GM12878 (cell line): ENCODE measurements around the gene NOD2. TPM values are rescaled to one million over a fixed set of nuclear protein-coding genes. Genes with fewer than 3 reads are reported as not detected.

ENCODE experiments used
- CBX3 ChIP-seq: fragments of 200-600 bp; sonication (generic); IDR thresholded peaks from 2 replicates; pipeline ENCODE4 v1.6.1; 2016; ENCODE audit warnings: low read depth, borderline replicate concordance
- FOXK2 ChIP-seq: fragments of 450-650 bp; IDR thresholded peaks from 2 replicates; pipeline ENCODE4 v1.6.1; 2017; ENCODE audit warnings: mild to moderate bottlenecking, moderate library complexity
- HDGF ChIP-seq: fragments of 450-650 bp; IDR thresholded peaks from 2 replicates; pipeline ENCODE4 v1.6.1; 2016; ENCODE audit warnings: antibody characterized with exemption
- IKZF1 ChIP-seq: fragments of 450-650 bp; conservative IDR thresholded peaks from 2 replicates; pipeline ENCODE4 v1.6.1; 2017; ENCODE audit warnings: antibody characterized with exemption, mild to moderate bottlenecking
- KLF5 ChIP-seq: fragments of 450-650 bp; IDR thresholded peaks from 2 replicates; pipeline ENCODE4 v1.6.1; 2014; ENCODE audit warnings: mild to moderate bottlenecking; ENCODE audit not compliant: partially characterized antibody
- MEF2B ChIP-seq: fragments of 450-650 bp; IDR thresholded peaks from 2 replicates; pipeline ENCODE4 v1.6.1; 2018; ENCODE audit warnings: mild to moderate bottlenecking, moderate library complexity; ENCODE audit not compliant: partially characterized antibody, poor library complexity, severe bottlenecking
- MTA3 ChIP-seq: IDR thresholded peaks from 2 replicates; pipeline ENCODE4 v1.6.1; 2012; ENCODE audit warnings: low read length, inconsistent platforms, borderline replicate concordance
- PAX5 ChIP-seq: IDR thresholded peaks from 2 replicates; pipeline ENCODE4 v1.6.1; 2011; ENCODE audit warnings: low read depth, low read length, borderline replicate concordance
- PAX8 ChIP-seq: fragments of 450-650 bp; IDR thresholded peaks from 2 replicates; pipeline ENCODE4 v1.6.1; 2017; ENCODE audit warnings: mild to moderate bottlenecking, moderate library complexity
- RFX5 ChIP-seq: IDR thresholded peaks from 2 replicates; pipeline ENCODE4 v1.6.1; 2011; ENCODE audit warnings: low read depth, low read length, improper control_type of control experiment
- SP1 ChIP-seq: IDR thresholded peaks from one replicate; pipeline ENCODE4 v1.6.1; 2011; ENCODE audit warnings: low read depth, low read length
- SREBF1 ChIP-seq: IDR thresholded peaks from 2 replicates; pipeline ENCODE4 v1.6.1; 2012; ENCODE audit warnings: mild to moderate bottlenecking, low read length
- SREBF2 ChIP-seq: IDR thresholded peaks from 2 replicates; pipeline ENCODE4 v1.6.1; 2012; ENCODE audit warnings: mild to moderate bottlenecking, low read length
- STAT1 ChIP-seq: fragments of 450-650 bp; conservative IDR thresholded peaks from 2 replicates; pipeline ENCODE4 v1.6.1; 2014; ENCODE audit warnings: antibody characterized with exemption, mild to moderate bottlenecking
- ZNF217 ChIP-seq: fragments of 450-650 bp; IDR thresholded peaks from 2 replicates; pipeline ENCODE4 v1.6.1; 2017; ENCODE audit warnings: antibody characterized with exemption, mild to moderate bottlenecking
- ZZZ3 ChIP-seq: IDR thresholded peaks from 2 replicates; pipeline ENCODE4 v1.6.1; 2011; ENCODE audit warnings: low read depth; ENCODE audit not compliant: control insufficient read depth, insufficient read length
- polyA plus RNA-seq, 11 experiments: library from polyadenylated mRNA; depleted of rRNA in 4 of 11; unstranded in 6 of 11; stranded (reverse) in 5 of 11; fragments of >200 nt; fragmentation: Nextera tagmentation in 4 of 11; fragmentation: Illumina TruSeq in 1 of 11; extraction: Ambion mirVana in 4 of 11; extraction: Trizol in 1 of 11; gene quantifications; 1 replicate in 1 of 11; 2 replicates in 10 of 11; pipeline versions ENCODE4 v1.2.1 to v1.2.3, GENCODE V29; 2011 to 2016; ENCODE audit warnings: inconsistent platforms in 2 of 11, missing spikeins in 2 of 11, low read depth in 1 of 11
- total RNA-seq, 4 experiments: library from RNA; depleted of rRNA in 3 of 4; stranded (reverse); fragments of >200 nt in 3 of 4; fragmentation: Illumina TruSeq in 1 of 4; extraction: Trizol in 1 of 4; gene quantifications; 2 replicates each; pipeline versions ENCODE4 v1.2.1 to v1.2.3, GENCODE V29; 2013 to 2021
- TF ChIP-seq, protein P1 (sequence below): IDR thresholded peaks from 2 replicates; pipeline ENCODE4 v1.6.1; 2012; ENCODE audit warnings: mild to moderate bottlenecking, low read depth, low read length
- TF ChIP-seq, protein P2 (sequence below): IDR thresholded peaks from 2 replicates; pipeline ENCODE4 v1.6.1; 2012; ENCODE audit warnings: low read depth, low read length, improper control_type of control experiment
- TF ChIP-seq, protein P3 (sequence below): fragments of 450-650 bp; formaldehyde crosslinking; IDR thresholded peaks from 2 replicates; pipeline ENCODE4 v1.4.0; 2020; ENCODE audit warnings: mild to moderate bottlenecking, moderate library complexity
- TF ChIP-seq, protein P4 (sequence below): IDR thresholded peaks from 2 replicates; pipeline ENCODE4 v1.6.1; 2011; ENCODE audit warnings: low read depth, low read length, improper control_type of control experiment, borderline replicate concordance
- TF ChIP-seq, protein P5 (sequence below): IDR thresholded peaks from 2 replicates; pipeline ENCODE4 v1.6.1; 2011; ENCODE audit warnings: borderline replicate concordance, low read depth, mild to moderate bottlenecking, moderate library complexity, low read length; ENCODE audit not compliant: insufficient read depth, poor library complexity, severe bottlenecking

NOD2 gene
- total and polyA plus RNA-seq, 10 of the 15 experiments (the other 5 are each of a cell fraction or from before 2014, with no cell fraction given): 1.0 to 18.6 (median 6.7) TPM

DNA sequence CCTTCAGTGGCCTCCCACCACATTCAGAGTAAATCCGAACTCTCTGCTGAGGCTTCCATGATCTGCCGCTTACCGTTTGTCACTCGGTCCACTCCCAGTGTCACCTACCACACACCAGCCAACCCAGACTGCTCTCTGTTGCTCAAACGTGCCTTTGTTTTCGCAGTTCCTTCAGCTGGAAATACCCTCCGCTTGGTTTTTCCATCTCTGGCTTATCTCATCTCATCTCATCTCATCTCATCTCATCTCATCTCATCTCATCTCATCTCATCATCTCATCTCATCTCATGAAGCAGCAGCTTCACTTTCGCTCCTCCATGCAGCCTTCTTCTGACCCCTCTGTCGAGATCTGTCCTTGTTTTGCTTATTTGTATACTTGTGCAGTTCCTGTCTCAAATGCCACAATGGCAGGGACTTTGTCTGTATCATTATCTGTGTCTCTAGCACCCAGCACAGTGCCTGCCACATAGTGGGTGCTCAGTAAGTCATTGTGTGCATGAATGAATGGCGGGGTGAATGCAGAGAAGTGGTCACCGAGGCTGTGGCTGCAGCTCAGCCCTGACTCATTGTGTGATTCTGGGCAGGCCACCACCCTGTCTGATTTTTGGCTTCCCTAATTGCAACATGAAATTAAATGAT lies 8.5 kb upstream of the NOD2 start (continued):
- TF ChIP-seq ZZZ3: no peak
- no peak for TF ChIP-seq MEF2B
- peak; percentile 11 for TF ChIP-seq SP1
- TF ChIP-seq FOXK2: no peak
- TF ChIP-seq MTA3: no peak
- no peak for TF ChIP-seq ZNF217
- TF ChIP-seq, protein P1, sequence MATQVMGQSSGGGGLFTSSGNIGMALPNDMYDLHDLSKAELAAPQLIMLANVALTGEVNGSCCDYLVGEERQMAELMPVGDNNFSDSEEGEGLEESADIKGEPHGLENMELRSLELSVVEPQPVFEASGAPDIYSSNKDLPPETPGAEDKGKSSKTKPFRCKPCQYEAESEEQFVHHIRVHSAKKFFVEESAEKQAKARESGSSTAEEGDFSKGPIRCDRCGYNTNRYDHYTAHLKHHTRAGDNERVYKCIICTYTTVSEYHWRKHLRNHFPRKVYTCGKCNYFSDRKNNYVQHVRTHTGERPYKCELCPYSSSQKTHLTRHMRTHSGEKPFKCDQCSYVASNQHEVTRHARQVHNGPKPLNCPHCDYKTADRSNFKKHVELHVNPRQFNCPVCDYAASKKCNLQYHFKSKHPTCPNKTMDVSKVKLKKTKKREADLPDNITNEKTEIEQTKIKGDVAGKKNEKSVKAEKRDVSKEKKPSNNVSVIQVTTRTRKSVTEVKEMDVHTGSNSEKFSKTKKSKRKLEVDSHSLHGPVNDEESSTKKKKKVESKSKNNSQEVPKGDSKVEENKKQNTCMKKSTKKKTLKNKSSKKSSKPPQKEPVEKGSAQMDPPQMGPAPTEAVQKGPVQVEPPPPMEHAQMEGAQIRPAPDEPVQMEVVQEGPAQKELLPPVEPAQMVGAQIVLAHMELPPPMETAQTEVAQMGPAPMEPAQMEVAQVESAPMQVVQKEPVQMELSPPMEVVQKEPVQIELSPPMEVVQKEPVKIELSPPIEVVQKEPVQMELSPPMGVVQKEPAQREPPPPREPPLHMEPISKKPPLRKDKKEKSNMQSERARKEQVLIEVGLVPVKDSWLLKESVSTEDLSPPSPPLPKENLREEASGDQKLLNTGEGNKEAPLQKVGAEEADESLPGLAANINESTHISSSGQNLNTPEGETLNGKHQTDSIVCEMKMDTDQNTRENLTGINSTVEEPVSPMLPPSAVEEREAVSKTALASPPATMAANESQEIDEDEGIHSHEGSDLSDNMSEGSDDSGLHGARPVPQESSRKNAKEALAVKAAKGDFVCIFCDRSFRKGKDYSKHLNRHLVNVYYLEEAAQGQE: no peak
- TF ChIP-seq RFX5: no peak
- TF ChIP-seq, protein P2, sequence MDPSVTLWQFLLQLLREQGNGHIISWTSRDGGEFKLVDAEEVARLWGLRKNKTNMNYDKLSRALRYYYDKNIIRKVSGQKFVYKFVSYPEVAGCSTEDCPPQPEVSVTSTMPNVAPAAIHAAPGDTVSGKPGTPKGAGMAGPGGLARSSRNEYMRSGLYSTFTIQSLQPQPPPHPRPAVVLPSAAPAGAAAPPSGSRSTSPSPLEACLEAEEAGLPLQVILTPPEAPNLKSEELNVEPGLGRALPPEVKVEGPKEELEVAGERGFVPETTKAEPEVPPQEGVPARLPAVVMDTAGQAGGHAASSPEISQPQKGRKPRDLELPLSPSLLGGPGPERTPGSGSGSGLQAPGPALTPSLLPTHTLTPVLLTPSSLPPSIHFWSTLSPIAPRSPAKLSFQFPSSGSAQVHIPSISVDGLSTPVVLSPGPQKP: no peak
- TF ChIP-seq, protein P3, sequence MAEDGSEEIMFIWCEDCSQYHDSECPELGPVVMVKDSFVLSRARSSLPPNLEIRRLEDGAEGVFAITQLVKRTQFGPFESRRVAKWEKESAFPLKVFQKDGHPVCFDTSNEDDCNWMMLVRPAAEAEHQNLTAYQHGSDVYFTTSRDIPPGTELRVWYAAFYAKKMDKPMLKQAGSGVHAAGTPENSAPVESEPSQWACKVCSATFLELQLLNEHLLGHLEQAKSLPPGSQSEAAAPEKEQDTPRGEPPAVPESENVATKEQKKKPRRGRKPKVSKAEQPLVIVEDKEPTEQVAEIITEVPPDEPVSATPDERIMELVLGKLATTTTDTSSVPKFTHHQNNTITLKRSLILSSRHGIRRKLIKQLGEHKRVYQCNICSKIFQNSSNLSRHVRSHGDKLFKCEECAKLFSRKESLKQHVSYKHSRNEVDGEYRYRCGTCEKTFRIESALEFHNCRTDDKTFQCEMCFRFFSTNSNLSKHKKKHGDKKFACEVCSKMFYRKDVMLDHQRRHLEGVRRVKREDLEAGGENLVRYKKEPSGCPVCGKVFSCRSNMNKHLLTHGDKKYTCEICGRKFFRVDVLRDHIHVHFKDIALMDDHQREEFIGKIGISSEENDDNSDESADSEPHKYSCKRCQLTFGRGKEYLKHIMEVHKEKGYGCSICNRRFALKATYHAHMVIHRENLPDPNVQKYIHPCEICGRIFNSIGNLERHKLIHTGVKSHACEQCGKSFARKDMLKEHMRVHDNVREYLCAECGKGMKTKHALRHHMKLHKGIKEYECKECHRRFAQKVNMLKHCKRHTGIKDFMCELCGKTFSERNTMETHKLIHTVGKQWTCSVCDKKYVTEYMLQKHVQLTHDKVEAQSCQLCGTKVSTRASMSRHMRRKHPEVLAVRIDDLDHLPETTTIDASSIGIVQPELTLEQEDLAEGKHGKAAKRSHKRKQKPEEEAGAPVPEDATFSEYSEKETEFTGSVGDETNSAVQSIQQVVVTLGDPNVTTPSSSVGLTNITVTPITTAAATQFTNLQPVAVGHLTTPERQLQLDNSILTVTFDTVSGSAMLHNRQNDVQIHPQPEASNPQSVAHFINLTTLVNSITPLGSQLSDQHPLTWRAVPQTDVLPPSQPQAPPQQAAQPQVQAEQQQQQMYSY (CRISPR knock-in tag): no peak
- no peak for TF ChIP-seq STAT1
- TF ChIP-seq, protein P4, sequence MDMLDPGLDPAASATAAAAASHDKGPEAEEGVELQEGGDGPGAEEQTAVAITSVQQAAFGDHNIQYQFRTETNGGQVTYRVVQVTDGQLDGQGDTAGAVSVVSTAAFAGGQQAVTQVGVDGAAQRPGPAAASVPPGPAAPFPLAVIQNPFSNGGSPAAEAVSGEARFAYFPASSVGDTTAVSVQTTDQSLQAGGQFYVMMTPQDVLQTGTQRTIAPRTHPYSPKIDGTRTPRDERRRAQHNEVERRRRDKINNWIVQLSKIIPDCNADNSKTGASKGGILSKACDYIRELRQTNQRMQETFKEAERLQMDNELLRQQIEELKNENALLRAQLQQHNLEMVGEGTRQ: no peak
- no peak for TF ChIP-seq CBX3
- no peak for TF ChIP-seq SREBF1
- TF ChIP-seq IKZF1: no peak
- TF ChIP-seq KLF5: no peak
- TF ChIP-seq, protein P5, sequence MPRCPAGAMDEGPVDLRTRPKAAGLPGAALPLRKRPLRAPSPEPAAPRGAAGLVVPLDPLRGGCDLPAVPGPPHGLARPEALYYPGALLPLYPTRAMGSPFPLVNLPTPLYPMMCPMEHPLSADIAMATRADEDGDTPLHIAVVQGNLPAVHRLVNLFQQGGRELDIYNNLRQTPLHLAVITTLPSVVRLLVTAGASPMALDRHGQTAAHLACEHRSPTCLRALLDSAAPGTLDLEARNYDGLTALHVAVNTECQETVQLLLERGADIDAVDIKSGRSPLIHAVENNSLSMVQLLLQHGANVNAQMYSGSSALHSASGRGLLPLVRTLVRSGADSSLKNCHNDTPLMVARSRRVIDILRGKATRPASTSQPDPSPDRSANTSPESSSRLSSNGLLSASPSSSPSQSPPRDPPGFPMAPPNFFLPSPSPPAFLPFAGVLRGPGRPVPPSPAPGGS: no peak
- no peak for TF ChIP-seq PAX8
- no peak for TF ChIP-seq SREBF2
- TF ChIP-seq HDGF: peak; percentile 96
- no peak for TF ChIP-seq PAX5
